H9 (cell line): ENCODE measurements around the gene RHEBL1. TPM values are rescaled to one million over a fixed set of nuclear protein-coding genes. Genes with fewer than 3 reads are reported as not detected.

Experiments
- DNase-seq: peaks from one replicate; pipeline ENCODE4 v3.0.0-alpha.2; 2017
- H2AFZ ChIP-seq: one replicate; pipeline ENCODE4 v1.6.1; 2013; ENCODE audit warnings: mild to moderate bottlenecking, low read length, control low read depth, moderate library complexity
- H2AK5ac ChIP-seq: 2 replicates; pipeline ENCODE4 v1.6.1; 2013; ENCODE audit warnings: low read length, control low read depth, mixed read lengths; ENCODE audit not compliant: insufficient read length
- H2BK120ac ChIP-seq: one replicate; pipeline ENCODE4 v1.6.1; 2013; ENCODE audit warnings: low read depth, mild to moderate bottlenecking, low read length, control low read depth, inconsistent platforms; ENCODE audit not compliant: poor library complexity, severe bottlenecking
- H2BK12ac ChIP-seq: 2 replicates; pipeline ENCODE4 v1.6.1; 2013; ENCODE audit warnings: low read length, control low read depth, mixed read lengths, low read depth; ENCODE audit not compliant: insufficient read length
- H2BK15ac ChIP-seq: 2 replicates; pipeline ENCODE4 v1.6.1; 2013; ENCODE audit warnings: low read depth, low read length, control low read depth
- H2BK20ac ChIP-seq: one replicate; pipeline ENCODE4 v1.6.1; 2013; ENCODE audit warnings: low read depth, mild to moderate bottlenecking, low read length, control low read depth, inconsistent platforms; ENCODE audit not compliant: poor library complexity, severe bottlenecking
- H2BK5ac ChIP-seq: 2 replicates; pipeline ENCODE4 v1.6.1; 2013; ENCODE audit warnings: low read length, control low read depth, mixed read lengths; ENCODE audit not compliant: insufficient read length
- H3K14ac ChIP-seq: 2 replicates; pipeline ENCODE4 v1.6.1; 2013; ENCODE audit warnings: low read length, control low read depth; ENCODE audit not compliant: insufficient read depth
- H3K18ac ChIP-seq: 2 replicates; pipeline ENCODE4 v1.6.1; 2013; ENCODE audit warnings: low read depth, mild to moderate bottlenecking, mixed read lengths, low read length, control low read depth; ENCODE audit not compliant: insufficient read length
- H3K23ac ChIP-seq: 2 replicates; pipeline ENCODE4 v1.6.1; 2013; ENCODE audit warnings: low read length, control low read depth, mixed read lengths, low read depth; ENCODE audit not compliant: insufficient read length
- H3K23me2 ChIP-seq: 2 replicates; pipeline ENCODE4 v1.6.1; 2013; ENCODE audit warnings: low read depth, mild to moderate bottlenecking, mixed read lengths, low read length, control low read depth; ENCODE audit not compliant: insufficient read length, poor library complexity, severe bottlenecking
- H3K27ac ChIP-seq: 2 replicates; pipeline ENCODE4 v1.5.1; 2013; ENCODE audit warnings: low read length, control low read depth, mixed read lengths, low read depth; ENCODE audit not compliant: insufficient read length
- H3K27me3 ChIP-seq: 2 replicates; pipeline ENCODE4 v1.6.1; 2013; ENCODE audit warnings: low read length, control low read depth, inconsistent platforms; ENCODE audit not compliant: insufficient read depth
- H3K4ac ChIP-seq: 2 replicates; pipeline ENCODE4 v1.6.1; 2013; ENCODE audit warnings: low read depth, mild to moderate bottlenecking, control low read depth, inconsistent platforms, low read length, moderate library complexity
- H3K4me1 ChIP-seq: 2 replicates; pipeline ENCODE4 v1.6.1; 2013; ENCODE audit warnings: low read length, control low read depth, inconsistent platforms; ENCODE audit not compliant: insufficient read depth
- H3K4me2 ChIP-seq: 2 replicates; pipeline ENCODE4 v1.6.1; 2013; ENCODE audit warnings: low read length, control low read depth, mixed read lengths; ENCODE audit not compliant: insufficient read length, insufficient read depth
- H3K56ac ChIP-seq: 2 replicates; pipeline ENCODE4 v1.6.1; 2013; ENCODE audit warnings: low read depth, mild to moderate bottlenecking, mixed read lengths, low read length, control low read depth; ENCODE audit not compliant: insufficient read length
- H3K79me1 ChIP-seq: 2 replicates; pipeline ENCODE4 v1.6.1; 2013; ENCODE audit warnings: low read depth, mild to moderate bottlenecking, moderate library complexity, low read length, control low read depth, inconsistent platforms; ENCODE audit not compliant: insufficient read depth, poor library complexity, severe bottlenecking
- H3K79me2 ChIP-seq: 2 replicates; pipeline ENCODE4 v1.6.1; 2013; ENCODE audit warnings: low read length, control low read depth, inconsistent platforms; ENCODE audit not compliant: insufficient read depth
- H3K9ac ChIP-seq: 2 replicates; pipeline ENCODE4 v1.6.1; 2013; ENCODE audit warnings: low read length, control low read depth, mixed read lengths; ENCODE audit not compliant: insufficient read length; ENCODE audit errors: extremely low read depth
- H3K9me3 ChIP-seq: one replicate; pipeline ENCODE4 v1.6.1; 2013; ENCODE audit warnings: low read depth, low read length, inconsistent platforms; ENCODE audit not compliant: control insufficient read depth
- H3T11ph ChIP-seq: one replicate; pipeline ENCODE4 v1.6.1; 2013; ENCODE audit warnings: mild to moderate bottlenecking, low read length, control low read depth, inconsistent platforms
- H4K20me1 ChIP-seq: one replicate; pipeline ENCODE4 v1.6.1; 2013; ENCODE audit not compliant: control insufficient read depth, insufficient read length, insufficient read depth
- H4K5ac ChIP-seq: 2 replicates; pipeline ENCODE4 v1.6.1; 2013; ENCODE audit warnings: low read depth, mild to moderate bottlenecking, mixed read lengths, low read length, control low read depth; ENCODE audit not compliant: insufficient read length
- H4K8ac ChIP-seq: replicated peaks from 2 replicates; pipeline ENCODE4 v1.6.1; 2013; ENCODE audit warnings: low read length, control low read depth, mixed read lengths, low read depth; ENCODE audit not compliant: insufficient read length
- H4K91ac ChIP-seq: 2 replicates; pipeline ENCODE4 v1.6.1; 2013; ENCODE audit warnings: low read depth, mild to moderate bottlenecking, moderate library complexity, mixed read lengths, low read length, control low read depth; ENCODE audit not compliant: insufficient read length
- H3K27ac Mint-ChIP-seq, 3 experiments: 2 replicates in 2 of 3; 3 replicates in 1 of 3; pipeline ENCODE4 v1.8.0; 2020 to 2021; ENCODE audit warnings: mixed read lengths in 3 of 3, mild to moderate bottlenecking in 1 of 3, moderate library complexity in 1 of 3
- H3K27me3 Mint-ChIP-seq: 2 replicates; pipeline ENCODE4 v1.8.0; 2021; ENCODE audit warnings: low read depth, mild to moderate bottlenecking, moderate library complexity, mixed read lengths
- H3K36me3 Mint-ChIP-seq, 3 experiments: 2 replicates in 2 of 3; 3 replicates in 1 of 3; pipeline ENCODE4 v1.8.0; 2020 to 2021; ENCODE audit warnings: low read depth in 3 of 3, mixed read lengths in 3 of 3; ENCODE audit not compliant: insufficient read depth in 1 of 3
- H3K4me1 Mint-ChIP-seq, 2 experiments: 2 replicates each; pipeline ENCODE4 v1.8.0; 2020; ENCODE audit warnings: mixed read lengths in 2 of 2
- H3K4me3 Mint-ChIP-seq, 2 experiments: 2 replicates in 1 of 2; 3 replicates in 1 of 2; pipeline ENCODE4 v1.8.0; 2020 to 2021; ENCODE audit warnings: mild to moderate bottlenecking in 2 of 2, mixed read lengths in 2 of 2, moderate library complexity in 1 of 2
- H3K9me3 Mint-ChIP-seq, 2 experiments: 2 replicates in 1 of 2; 3 replicates in 1 of 2; pipeline ENCODE4 v1.8.0; 2020; ENCODE audit warnings: mild to moderate bottlenecking in 2 of 2, mixed read lengths in 2 of 2, moderate library complexity in 1 of 2
- WGBS: extraction: QIAGEN DNeasy Blood & Tissue Kit; methylation state at CpG from one replicate; pipeline ENCODE4 v1.1.7; 2013; ENCODE audit warnings: missing lambda C conversion rate, low lambda C conversion rate, mixed read lengths; ENCODE audit not compliant: insufficient read length; ENCODE audit errors: extremely low coverage; 5-methylcytosine and 5-hydroxymethylcytosine counted together
- total RNA-seq: library from RNA; stranded (reverse); gene quantifications from 2 replicates; pipeline ENCODE4 v1.2.1, GENCODE V29; 2021
- TF ChIP-seq, protein P1 (sequence below): fragments of 200-600 bp; sonication (generic); conservative IDR thresholded peaks from 3 replicates; pipeline ENCODE4 v1.8.0; 2021; ENCODE audit warnings: antibody characterized with exemption, mild to moderate bottlenecking

Gene RHEBL1
- total RNA-seq, 1 experiment from 2014 or later: 4.0 TPM

GRCh38 chr12:49046129-49046895 is 23.5 kb downstream of the RHEBL1 start:
- Histone ChIP-seq H4K91ac (no peak overlapping the region), H3K27me3 (no peaks in the 10 kb centered on the region), H2BK120ac (no peak overlapping the region), H3K23ac (no peak overlapping the region), H3K4ac (no peak overlapping the region), H3K79me1 (no peaks in the 10 kb centered on the region), H2BK5ac (no peak overlapping the region), H3T11ph (no peak overlapping the region), H3K56ac (no peak overlapping the region), H3K4me1 (no peaks in the 10 kb centered on the region), H2BK20ac (no peak overlapping the region), H2AK5ac (no peak overlapping the region), H3K4me2 (no peak overlapping the region), H3K18ac (no peak overlapping the region), H4K5ac (no peak overlapping the region), H2AFZ (no peak overlapping the region), H4K8ac (no peak overlapping the region), H4K20me1 (no peaks in the 10 kb centered on the region), H3K23me2 (no peaks in the 10 kb centered on the region), H3K9me3 (no peaks in the 10 kb centered on the region), H3K14ac (no peak overlapping the region), H3K79me2 (no peaks in the 10 kb centered on the region), H2BK15ac (no peak overlapping the region), H2BK12ac (no peak overlapping the region), H3K9ac (no peak overlapping the region), H3K27ac (no peak overlapping the region)
- Mint-ChIP-seq H3K4me3 (no peak overlapping the region), H3K27ac (peak overlapping the region in 1 of 3 experiments; percentile 87; a peak in 1 of 7 replicates), H3K9me3 (no peaks in the 10 kb centered on the region), H3K4me1 (no peaks in the 10 kb centered on the region), H3K27me3 (no peaks in the 10 kb centered on the region), H3K36me3 (peaks cover 76 to 97% (median 97%) of the 10 kb centered on the region in 3 experiments)
- TF ChIP-seq, protein P1, sequence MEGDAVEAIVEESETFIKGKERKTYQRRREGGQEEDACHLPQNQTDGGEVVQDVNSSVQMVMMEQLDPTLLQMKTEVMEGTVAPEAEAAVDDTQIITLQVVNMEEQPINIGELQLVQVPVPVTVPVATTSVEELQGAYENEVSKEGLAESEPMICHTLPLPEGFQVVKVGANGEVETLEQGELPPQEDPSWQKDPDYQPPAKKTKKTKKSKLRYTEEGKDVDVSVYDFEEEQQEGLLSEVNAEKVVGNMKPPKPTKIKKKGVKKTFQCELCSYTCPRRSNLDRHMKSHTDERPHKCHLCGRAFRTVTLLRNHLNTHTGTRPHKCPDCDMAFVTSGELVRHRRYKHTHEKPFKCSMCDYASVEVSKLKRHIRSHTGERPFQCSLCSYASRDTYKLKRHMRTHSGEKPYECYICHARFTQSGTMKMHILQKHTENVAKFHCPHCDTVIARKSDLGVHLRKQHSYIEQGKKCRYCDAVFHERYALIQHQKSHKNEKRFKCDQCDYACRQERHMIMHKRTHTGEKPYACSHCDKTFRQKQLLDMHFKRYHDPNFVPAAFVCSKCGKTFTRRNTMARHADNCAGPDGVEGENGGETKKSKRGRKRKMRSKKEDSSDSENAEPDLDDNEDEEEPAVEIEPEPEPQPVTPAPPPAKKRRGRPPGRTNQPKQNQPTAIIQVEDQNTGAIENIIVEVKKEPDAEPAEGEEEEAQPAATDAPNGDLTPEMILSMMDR: no peak
- no peak for DNase-seq
- WGBS: no CpG with 5 or more reads among the region's 12 CpGs
